Mesodermal cell (in vitro differentiated cells): ENCODE data around the gene CACNA1G.

Source experiments
- H3K27ac ChIP-seq: 2 replicates; pipeline ENCODE4 v1.7.0; 2013; ENCODE audit warnings: mild to moderate bottlenecking, low read depth, low read length, moderate library complexity; ENCODE audit not compliant: severe bottlenecking
- H3K36me3 ChIP-seq: 2 replicates; pipeline ENCODE4 v1.7.1; 2013; ENCODE audit warnings: mild to moderate bottlenecking, low read length, moderate library complexity; ENCODE audit not compliant: control insufficient read depth, insufficient read depth
- H3K4me1 ChIP-seq: one replicate; pipeline ENCODE4 v1.7.1; 2013; ENCODE audit warnings: mild to moderate bottlenecking, low read length; ENCODE audit not compliant: insufficient read depth, control insufficient read depth, poor library complexity, severe bottlenecking
- H3K4me3 ChIP-seq: 2 replicates; pipeline ENCODE4 v1.7.0; 2013; ENCODE audit warnings: low read length, control low read depth, mild to moderate bottlenecking; ENCODE audit not compliant: insufficient read depth, poor library complexity, severe bottlenecking; ENCODE audit errors: extremely low read depth
- H3K9me3 ChIP-seq: 2 replicates; pipeline ENCODE4 v1.7.1; 2013; ENCODE audit warnings: mild to moderate bottlenecking, low read length, moderate library complexity; ENCODE audit not compliant: control insufficient read depth
- WGBS, 2 experiments: methylation state at CpG; one replicate each; pipeline ENCODE4 v1.1.5; 2013; ENCODE audit warnings: missing lambda C conversion rate in 2 of 2; ENCODE audit not compliant: insufficient coverage in 2 of 2; 5-methylcytosine and 5-hydroxymethylcytosine counted together

CACNA1G gene

DNA sequence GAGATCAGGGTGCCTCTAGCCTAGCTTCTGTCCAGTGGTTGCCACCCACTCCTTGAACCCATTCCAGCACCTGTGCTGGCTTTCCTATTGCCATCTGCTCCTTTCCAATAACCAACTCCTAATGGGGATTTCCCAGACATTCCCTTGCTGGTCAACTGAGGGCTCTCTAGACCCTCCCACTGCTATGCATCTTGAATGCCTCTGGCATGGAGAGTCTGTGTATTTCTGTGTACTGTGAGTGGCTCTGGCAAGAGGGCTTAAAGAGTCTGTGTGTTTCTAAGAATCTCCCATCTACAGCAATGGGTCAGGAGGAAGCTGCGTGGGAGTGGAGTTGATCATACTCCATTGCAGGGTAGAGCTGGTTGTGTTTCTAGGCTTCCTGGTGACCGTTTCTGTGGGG lies 39.0 kb upstream of the CACNA1G start:
- no peaks in the 10 kb centered on the region for H3K36me3 ChIP-seq
- H3K4me3 ChIP-seq = no peak overlapping the region
- no peaks in the 10 kb centered on the region for H3K9me3 ChIP-seq
- 83 to 100% methylated on average over 1 to 2 of the region's 2 CpGs for WGBS, 2 experiments
- H3K27ac ChIP-seq = no peak overlapping the region
- no peaks in the 10 kb centered on the region for H3K4me1 ChIP-seq

GRCh38 chr17:50522766-50523165 lies 37.7 kb upstream of the CACNA1G start:
- WGBS, 2 experiments = 96% methylated on average over 9 to 10 of the region's 10 CpGs
- H3K4me3 ChIP-seq = no peak overlapping the region

DNA sequence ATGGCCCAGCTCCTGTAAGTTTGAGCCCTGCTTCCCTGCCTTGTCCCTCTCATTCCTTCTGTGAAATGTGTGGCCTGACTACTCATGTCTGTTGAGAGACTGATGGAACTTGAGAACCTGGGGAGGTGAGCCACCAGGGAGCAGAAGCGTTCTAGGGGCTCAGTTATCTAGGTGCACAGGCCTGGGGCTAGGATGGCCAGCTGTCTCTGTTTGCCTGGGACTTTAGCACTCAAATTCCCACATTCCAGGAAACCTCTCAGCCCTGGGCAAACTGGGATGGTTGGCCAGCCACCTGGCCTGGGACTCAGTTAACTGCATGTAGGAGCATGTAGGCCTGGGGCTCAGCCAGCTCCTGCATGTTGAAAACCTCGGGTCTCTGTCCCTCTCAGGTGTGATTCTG lies 37.3 kb upstream of the CACNA1G start:
- Histone ChIP-seq H3K4me3 (no peak overlapping the region), H3K4me1 (no peaks in the 10 kb centered on the region), H3K27ac (no peak overlapping the region), H3K36me3 (no peaks in the 10 kb centered on the region), H3K9me3 (no peaks in the 10 kb centered on the region)
- WGBS, 2 experiments = 100% methylated on average over 1 of the region's 2 CpGs

More at GRCh38 chr17:50522766-50523165, 37.7 kb upstream of the CACNA1G start:
- Histone ChIP-seq H3K27ac (no peak overlapping the region), H3K9me3 (no peaks in the 10 kb centered on the region), H3K4me1 (no peaks in the 10 kb centered on the region), H3K36me3 (no peaks in the 10 kb centered on the region)

DNA sequence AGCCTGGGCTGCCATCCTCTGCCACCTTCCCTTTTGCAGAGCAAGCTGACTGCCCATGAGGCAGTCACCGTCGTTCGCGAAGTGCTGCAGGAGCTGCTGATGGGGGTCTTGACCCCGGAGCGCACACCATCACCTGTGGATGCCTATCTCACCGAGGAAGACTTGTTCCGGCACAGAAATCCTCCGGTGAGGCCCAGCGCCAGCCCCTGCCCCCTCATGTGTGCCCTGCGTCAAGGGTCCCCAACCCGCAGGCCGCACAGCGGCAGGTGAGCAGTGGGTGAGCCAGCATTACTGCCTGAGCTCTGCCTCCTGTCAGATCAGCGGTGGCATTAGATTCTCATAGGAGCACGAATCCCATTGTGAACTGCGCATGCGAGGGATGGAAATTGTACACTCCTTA lies 35.7 kb upstream of the CACNA1G start:
- 92 to 93% methylated on average over 15 to 18 of the region's 18 CpGs for WGBS, 2 experiments
- H3K4me1 ChIP-seq = no peaks in the 10 kb centered on the region
- no peaks in the 10 kb centered on the region for H3K9me3 ChIP-seq
- H3K27ac ChIP-seq = no peak overlapping the region
- H3K4me3 ChIP-seq = no peak overlapping the region
- no peaks in the 10 kb centered on the region for H3K36me3 ChIP-seq

DNA sequence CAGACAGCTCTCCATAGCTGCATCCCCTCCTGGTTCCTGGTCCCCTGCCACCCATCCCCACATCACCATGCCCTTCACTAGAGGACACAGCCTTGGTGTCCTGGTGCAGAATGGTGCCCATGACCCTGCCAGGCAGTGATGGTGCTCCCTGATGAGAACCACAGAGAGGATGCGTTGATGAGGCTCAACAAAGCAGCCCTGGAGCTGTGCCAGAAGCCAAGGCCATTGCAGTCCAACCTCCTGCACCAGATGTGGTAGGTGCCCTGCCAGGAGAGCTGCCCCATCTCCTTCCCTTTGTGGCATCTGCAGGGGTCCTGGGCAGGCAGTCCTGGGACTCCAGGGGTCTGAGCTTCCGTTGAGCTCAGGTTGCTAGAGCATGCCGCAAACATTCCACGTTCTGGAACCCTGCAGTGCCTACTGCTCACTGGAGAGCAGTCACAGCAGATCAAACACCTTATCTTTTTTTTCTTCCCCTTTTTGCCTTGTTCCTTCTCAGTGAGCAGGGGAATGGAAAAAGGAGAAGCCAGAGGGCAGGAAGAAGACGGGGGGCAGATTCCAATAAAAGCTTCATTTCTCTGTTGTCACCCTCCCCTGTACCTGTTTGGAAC lies 33.3 kb upstream of the CACNA1G start:
- no peak overlapping the region for H3K4me3 ChIP-seq
- H3K4me1 ChIP-seq = no peaks in the 10 kb centered on the region
- H3K36me3 ChIP-seq = no peaks in the 10 kb centered on the region
- H3K27ac ChIP-seq = no peak overlapping the region
- no peaks in the 10 kb centered on the region for H3K9me3 ChIP-seq
- 58 to 71% methylated on average over 3 to 4 of the region's 5 CpGs for WGBS, 2 experiments

- no peak overlapping the region for H3K27ac ChIP-seq
- H3K4me3 ChIP-seq = no peak overlapping the region
- no peaks in the 10 kb centered on the region for H3K36me3 ChIP-seq
- peaks cover 2% of the 10 kb centered on the region for H3K4me1 ChIP-seq
- no peaks in the 10 kb centered on the region for H3K9me3 ChIP-seq
- 48 to 64% methylated on average over 3 to 4 of the region's 4 CpGs for WGBS, 2 experiments
Measured at GRCh38 chr17:50527949-50528474, 32.5 kb upstream of the CACNA1G start.

GRCh38 chr17:50529849-50530248 lies 30.7 kb upstream of the CACNA1G start:
- peaks cover 15% of the 10 kb centered on the region for H3K4me1 ChIP-seq
- no peaks in the 10 kb centered on the region for H3K36me3 ChIP-seq
- 90 to 98% methylated on average over 7 of the region's 7 CpGs for WGBS, 2 experiments
- H3K27ac ChIP-seq = no peak overlapping the region
- H3K4me3 ChIP-seq = no peak overlapping the region
- H3K9me3 ChIP-seq = no peaks in the 10 kb centered on the region

DNA sequence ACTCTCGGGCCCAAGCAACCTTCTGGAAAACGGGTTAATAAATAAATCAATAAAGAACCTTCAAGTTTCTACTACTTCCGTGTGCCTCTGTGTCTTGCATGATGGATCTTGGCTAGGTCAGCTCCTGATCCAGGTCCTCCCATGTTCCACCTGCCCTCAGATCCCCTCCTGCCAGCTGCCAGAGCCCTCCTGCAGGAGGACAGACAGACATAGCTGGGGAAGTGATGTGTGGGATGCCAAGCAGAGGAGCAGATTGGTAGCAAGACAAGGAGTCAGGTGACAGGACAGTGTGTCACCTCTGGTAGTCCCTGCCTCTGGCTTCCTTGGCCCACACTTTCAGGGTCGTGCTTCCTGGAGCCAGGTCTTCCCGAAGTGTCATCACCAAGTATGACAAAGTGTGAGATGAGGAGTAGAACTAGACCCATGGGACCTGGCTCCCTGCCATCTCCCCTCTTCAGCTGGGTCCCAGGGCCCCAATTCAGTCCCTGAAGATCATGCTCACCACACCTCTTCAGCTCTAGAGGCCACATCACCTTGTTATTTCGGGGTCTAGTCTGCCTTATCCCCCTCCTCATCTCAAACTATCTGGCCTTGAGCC lies 29.0 kb upstream of the CACNA1G start:
- no peak overlapping the region for H3K27ac ChIP-seq
- no peak overlapping the region for H3K4me3 ChIP-seq
- no peaks in the 10 kb centered on the region for H3K9me3 ChIP-seq
- peaks cover 15% of the 10 kb centered on the region for H3K4me1 ChIP-seq
- H3K36me3 ChIP-seq = no peaks in the 10 kb centered on the region
- 74 to 83% methylated on average over 3 to 6 of the region's 6 CpGs for WGBS, 2 experiments

DNA sequence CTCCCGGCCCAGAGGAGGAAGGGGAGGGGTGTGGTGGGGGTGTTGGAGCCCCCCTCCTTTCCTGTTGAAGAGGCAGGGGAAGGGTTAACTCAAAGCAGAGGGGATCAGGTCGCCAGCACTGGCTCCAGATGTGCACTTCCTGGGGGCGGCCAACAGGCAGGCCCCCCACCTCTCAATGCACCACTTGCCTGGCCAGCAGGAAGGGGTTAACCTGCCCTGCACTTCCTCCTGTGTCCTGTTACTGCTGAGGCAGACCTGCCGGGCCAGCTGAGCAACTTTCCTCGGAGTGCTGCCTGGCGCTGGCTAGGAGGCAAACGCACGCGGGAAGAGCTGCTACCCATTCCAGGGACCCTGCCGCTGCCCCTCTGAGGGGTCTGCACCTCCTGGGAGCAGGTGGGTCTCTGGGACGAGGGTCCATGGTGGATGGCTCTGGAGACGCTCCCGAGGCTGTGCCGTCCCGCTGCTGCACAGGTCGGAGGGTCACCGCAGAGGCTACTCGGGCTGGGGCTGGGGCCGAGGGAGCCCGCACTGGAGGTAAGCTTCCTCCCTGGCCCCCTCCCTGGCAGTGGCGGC lies 28.0 kb upstream of the CACNA1G start, which contains the start of gene EPN3:
EPN3 (plus strand) TSS at position 284 of the 573 bp plus-strand sequence. CDS start 3,822 bp downstream, outside the sequence.
- WGBS, 2 experiments = 1 to 3% methylated on average over 12 to 17 of the region's 21 CpGs
- no peak within 1 kb of the TSS for H3K27ac ChIP-seq
- peaks cover 15% of the 10 kb centered on the region for H3K4me1 ChIP-seq
- no peaks in the 10 kb centered on the region for H3K36me3 ChIP-seq
- H3K9me3 ChIP-seq = no peaks in the 10 kb centered on the region
- H3K4me3 ChIP-seq = no peak within 1 kb of the TSS

- peaks cover 15% of the 10 kb centered on the region for H3K4me1 ChIP-seq
- no peaks in the 10 kb centered on the region for H3K36me3 ChIP-seq
- no peak overlapping the region for H3K4me3 ChIP-seq
- H3K27ac ChIP-seq = no peak overlapping the region
- no peaks in the 10 kb centered on the region for H3K9me3 ChIP-seq
- WGBS, 2 experiments = 15 to 31% methylated on average over 5 of the region's 5 CpGs
Measured at GRCh38 chr17:50533185-50533584, 27.3 kb upstream of the CACNA1G start.

DNA sequence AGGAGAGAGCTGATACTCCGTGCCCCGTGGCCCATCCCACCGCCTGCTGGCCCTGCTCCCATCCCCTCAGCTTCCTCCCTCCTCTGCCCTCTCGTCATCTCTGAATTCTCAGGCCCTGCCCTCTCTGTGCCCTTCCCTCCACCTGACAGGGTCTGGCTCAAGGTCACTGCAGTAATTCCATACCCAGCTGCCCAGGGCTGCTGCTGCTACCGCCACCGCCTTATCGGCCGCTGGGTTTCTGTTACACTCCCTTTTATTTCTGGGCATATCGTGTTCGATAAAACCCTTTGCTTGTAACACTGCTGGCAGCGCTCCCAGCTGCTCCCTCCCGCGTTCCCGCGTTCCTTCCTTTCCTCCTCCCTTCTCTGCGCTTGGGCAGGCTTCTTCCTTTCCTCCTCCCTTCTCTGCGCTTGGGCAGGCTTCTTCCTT lies 26.8 kb upstream of the CACNA1G start:
- H3K27ac ChIP-seq = no peak overlapping the region
- no peaks in the 10 kb centered on the region for H3K9me3 ChIP-seq
- no peaks in the 10 kb centered on the region for H3K36me3 ChIP-seq
- H3K4me3 ChIP-seq = no peak overlapping the region
- 6% methylated on average over 15 to 17 of the region's 17 CpGs for WGBS, 2 experiments
- peaks cover 15% of the 10 kb centered on the region for H3K4me1 ChIP-seq
